Measurements from ENCODE around the gene EPS15. TPM values are rescaled to one million over a fixed set of nuclear protein-coding genes. Genes with fewer than 3 reads are reported as not detected.

EPS15 gene
- total RNA-seq, 5 donors from 2014 or later (not counting 1 experiment from before 2014, with no cell fraction given) = 61.0 to 76.1 (median 75.2) TPM

- Histone ChIP-seq H3K9me3 (no peaks in the 10 kb centered on the region), H3K27me3 (replicated peaks in 1 of 2; ENCODE audit: control insufficient read depth in 2 of 2, extremely low read depth in 1 of 2, insufficient read depth in 2 of 2, low read length in 1 of 2) (peaks cover 0 to 21% of the 10 kb centered on the region in 2 experiments), H3K36me3 (ENCODE audit: control insufficient read depth in 2 of 2, extremely low read depth in 1 of 2, insufficient read depth in 1 of 2, low read length in 1 of 2) (no peaks in the 10 kb centered on the region), H3K4me1 (ENCODE audit: control insufficient read depth in 1 of 2, extremely low read depth in 1 of 2, insufficient read depth in 2 of 2, low read length in 2 of 2) (no peaks in the 10 kb centered on the region), H3K4me3 (ENCODE audit: control insufficient read depth in 1 of 2, extremely low read depth in 1 of 2, low read length in 1 of 2) (no peak overlapping the region), H3K27ac (ENCODE audit: low read length) (no peak overlapping the region)
- ChIA-PET CTCF (no interaction called here), POLR2A (no interaction called here)
- Mint-ChIP-seq H3K36me3 (no peaks in the 10 kb centered on the region), H3K4me3 (no peak overlapping the region), H3K4me1 (no peaks in the 10 kb centered on the region), H3K9me3 (no peaks in the 10 kb centered on the region), H3K27me3 (peaks cover 4 to 10% of the 10 kb centered on the region in 2 donors), H3K27ac (no peak overlapping the region)
- ATAC-seq (replicated peaks in 1 of 4) = no peak
- no peak for DNase-seq
- no CpG with 5 or more reads among the region's 2 CpGs for WGBS (ENCODE audit: insufficient coverage)
Measured at GRCh38 chr1:51321924-51322280, 197.2 kb downstream of the EPS15 start.

- Mint-ChIP-seq H3K36me3 (no peaks in the 10 kb centered on the region), H3K4me3 (no peak overlapping the region), H3K27me3 (peaks cover 2 to 5% of the 10 kb centered on the region in 2 donors), H3K9me3 (no peaks in the 10 kb centered on the region), H3K27ac (no peak overlapping the region), H3K4me1 (no peaks in the 10 kb centered on the region)
- ChIA-PET CTCF (no interaction called here), POLR2A (no interaction called here)
- no peak overlapping the region for H3K27ac ChIP-seq (ENCODE audit: low read length)
- ATAC-seq (replicated peaks in 1 of 4) (no peak), DNase-seq (no peak)
- no peaks in the 10 kb centered on the region for H3K4me1 ChIP-seq (ENCODE audit: control insufficient read depth in 1 of 2, extremely low read depth in 1 of 2, insufficient read depth in 2 of 2, low read length in 2 of 2)
- H3K27me3 ChIP-seq (replicated peaks in 1 of 2; ENCODE audit: control insufficient read depth in 2 of 2, extremely low read depth in 1 of 2, insufficient read depth in 2 of 2, low read length in 1 of 2) = peaks cover 0 to 16% of the 10 kb centered on the region in 2 experiments
- H3K4me3 ChIP-seq (ENCODE audit: control insufficient read depth in 1 of 2, extremely low read depth in 1 of 2, low read length in 1 of 2) = no peak overlapping the region
- WGBS (ENCODE audit: insufficient coverage) = 65% methylated on average over 3 of the region's 11 CpGs
- H3K36me3 ChIP-seq (ENCODE audit: control insufficient read depth in 2 of 2, extremely low read depth in 1 of 2, insufficient read depth in 1 of 2, low read length in 1 of 2) = no peaks in the 10 kb centered on the region
- no peaks in the 10 kb centered on the region for H3K9me3 ChIP-seq
Measured at GRCh38 chr1:51320967-51321923, 197.8 kb downstream of the EPS15 start.

- no peak for ATAC-seq (replicated peaks in 1 of 4)
- DNase-seq = no peak
- no peak overlapping the region for H3K4me3 ChIP-seq (ENCODE audit: control insufficient read depth in 1 of 2, extremely low read depth in 1 of 2, low read length in 1 of 2)
Measured at GRCh38 chr1:51317798-51318197, 201.3 kb downstream of the EPS15 start.

GRCh38 chr1:51316846-51317120, 202.3 kb downstream of the EPS15 start:
- H3K36me3 ChIP-seq (ENCODE audit: control insufficient read depth in 2 of 2, extremely low read depth in 1 of 2, insufficient read depth in 1 of 2, low read length in 1 of 2) = no peaks in the 10 kb centered on the region
- no peak overlapping the region for H3K4me3 Mint-ChIP-seq
- DNase-seq (no peak), ATAC-seq (replicated peaks in 1 of 4) (no peak)
- H3K27me3 ChIP-seq (replicated peaks in 1 of 2; ENCODE audit: control insufficient read depth in 2 of 2, extremely low read depth in 1 of 2, insufficient read depth in 2 of 2, low read length in 1 of 2) = peaks cover 0 to 4% of the 10 kb centered on the region in 2 experiments
- CTCF ChIA-PET = no interaction called here
- 100% methylated on average over 1 of the region's 4 CpGs for WGBS (ENCODE audit: insufficient coverage)
- no peaks in the 10 kb centered on the region for H3K27me3 Mint-ChIP-seq
- H3K4me3 ChIP-seq (ENCODE audit: control insufficient read depth in 1 of 2, extremely low read depth in 1 of 2, low read length in 1 of 2) = no peak overlapping the region
- no peak overlapping the region for H3K27ac Mint-ChIP-seq
- peaks cover 4 to 5% (median 4%) of the 10 kb centered on the region in 3 donors for H3K4me1 Mint-ChIP-seq
- no peaks in the 10 kb centered on the region for H3K9me3 ChIP-seq
- H3K36me3 Mint-ChIP-seq = no peaks in the 10 kb centered on the region
- H3K27ac ChIP-seq (ENCODE audit: low read length) = no peak overlapping the region
- no peaks in the 10 kb centered on the region for H3K4me1 ChIP-seq (ENCODE audit: control insufficient read depth in 1 of 2, extremely low read depth in 1 of 2, insufficient read depth in 2 of 2, low read length in 2 of 2)
- no peaks in the 10 kb centered on the region for H3K9me3 Mint-ChIP-seq
- POLR2A ChIA-PET = no interaction called here

More at GRCh38 chr1:51317798-51318197, 201.3 kb downstream of the EPS15 start:
- no peaks in the 10 kb centered on the region for H3K27me3 Mint-ChIP-seq
- no peak overlapping the region for H3K27ac ChIP-seq (ENCODE audit: low read length)
- no peak overlapping the region for H3K4me3 Mint-ChIP-seq
- H3K27ac Mint-ChIP-seq = no peak overlapping the region
- no peaks in the 10 kb centered on the region for H3K9me3 ChIP-seq
- H3K9me3 Mint-ChIP-seq = no peaks in the 10 kb centered on the region
- WGBS (ENCODE audit: insufficient coverage) = 82% methylated on average over 7 of the region's 7 CpGs
- no peaks in the 10 kb centered on the region for H3K4me1 ChIP-seq (ENCODE audit: control insufficient read depth in 1 of 2, extremely low read depth in 1 of 2, insufficient read depth in 2 of 2, low read length in 2 of 2)
- H3K36me3 ChIP-seq (ENCODE audit: control insufficient read depth in 2 of 2, extremely low read depth in 1 of 2, insufficient read depth in 1 of 2, low read length in 1 of 2) = no peaks in the 10 kb centered on the region
- H3K27me3 ChIP-seq (replicated peaks in 1 of 2; ENCODE audit: control insufficient read depth in 2 of 2, extremely low read depth in 1 of 2, insufficient read depth in 2 of 2, low read length in 1 of 2) = peaks cover 0 to 6% of the 10 kb centered on the region in 2 experiments
- CTCF ChIA-PET = no interaction called here
- H3K36me3 Mint-ChIP-seq = no peaks in the 10 kb centered on the region
- POLR2A ChIA-PET = no interaction called here
- peaks cover 4 to 5% (median 4%) of the 10 kb centered on the region in 3 donors for H3K4me1 Mint-ChIP-seq

GRCh38 chr1:51316113-51316845, 202.8 kb downstream of the EPS15 start:
- H3K36me3 Mint-ChIP-seq = no peaks in the 10 kb centered on the region
- ChIA-PET CTCF (no interaction called here), POLR2A (no interaction called here)
- H3K27me3 ChIP-seq (replicated peaks in 1 of 2; ENCODE audit: control insufficient read depth in 2 of 2, extremely low read depth in 1 of 2, insufficient read depth in 2 of 2, low read length in 1 of 2) = peaks cover 0 to 3% of the 10 kb centered on the region in 2 experiments
- WGBS (ENCODE audit: insufficient coverage) = 91% methylated on average over 9 of the region's 9 CpGs
- H3K27me3 Mint-ChIP-seq = no peaks in the 10 kb centered on the region
- H3K27ac Mint-ChIP-seq = no peak overlapping the region
- H3K9me3 ChIP-seq = no peaks in the 10 kb centered on the region
- DNase-seq (peak in 1 of 35 experiments; percentile 14), ATAC-seq (replicated peaks in 1 of 4) (no peak)
- no peak overlapping the region for H3K27ac ChIP-seq (ENCODE audit: low read length)
- peaks cover 4 to 5% (median 4%) of the 10 kb centered on the region in 3 donors for H3K4me1 Mint-ChIP-seq
- H3K36me3 ChIP-seq (ENCODE audit: control insufficient read depth in 2 of 2, extremely low read depth in 1 of 2, insufficient read depth in 1 of 2, low read length in 1 of 2) = no peaks in the 10 kb centered on the region
- no peaks in the 10 kb centered on the region for H3K9me3 Mint-ChIP-seq
- H3K4me1 ChIP-seq (ENCODE audit: control insufficient read depth in 1 of 2, extremely low read depth in 1 of 2, insufficient read depth in 2 of 2, low read length in 2 of 2) = no peaks in the 10 kb centered on the region
- no peak overlapping the region for H3K4me3 ChIP-seq (ENCODE audit: control insufficient read depth in 1 of 2, extremely low read depth in 1 of 2, low read length in 1 of 2)
- no peak overlapping the region for H3K4me3 Mint-ChIP-seq

GRCh38 chr1:51314974-51315373, 204.1 kb downstream of the EPS15 start:
- Mint-ChIP-seq H3K4me3 (no peak overlapping the region), H3K36me3 (no peaks in the 10 kb centered on the region), H3K9me3 (no peaks in the 10 kb centered on the region), H3K27me3 (no peaks in the 10 kb centered on the region), H3K27ac (no peak overlapping the region), H3K4me1 (peaks cover 4 to 11% (median 8%) of the 10 kb centered on the region in 3 donors)
- H3K9me3 ChIP-seq = no peaks in the 10 kb centered on the region
- ChIA-PET POLR2A (no interaction called here), CTCF (no interaction called here)
- H3K27me3 ChIP-seq (replicated peaks in 1 of 2; ENCODE audit: control insufficient read depth in 2 of 2, extremely low read depth in 1 of 2, insufficient read depth in 2 of 2, low read length in 1 of 2) = peaks cover 0 to 3% of the 10 kb centered on the region in 2 experiments
- H3K27ac ChIP-seq (ENCODE audit: low read length) = no peak overlapping the region
- 72% methylated on average over 3 of the region's 3 CpGs for WGBS (ENCODE audit: insufficient coverage)
- H3K4me1 ChIP-seq (ENCODE audit: control insufficient read depth in 1 of 2, extremely low read depth in 1 of 2, insufficient read depth in 2 of 2, low read length in 2 of 2) = no peaks in the 10 kb centered on the region
- no peak for DNase-seq
- ATAC-seq (replicated peaks in 1 of 4) = no peak
- no peak overlapping the region for H3K4me3 ChIP-seq (ENCODE audit: control insufficient read depth in 1 of 2, extremely low read depth in 1 of 2, low read length in 1 of 2)
- no peaks in the 10 kb centered on the region for H3K36me3 ChIP-seq (ENCODE audit: control insufficient read depth in 2 of 2, extremely low read depth in 1 of 2, insufficient read depth in 1 of 2, low read length in 1 of 2)

Measured in T-cell (primary cell).